Activated naive CD8-positive, alpha-beta T cell treated with anti-CD3 and anti-CD28 coated beads, Interleukin-2, amount 10 ng/mL, durations not matched to agents 7 days and 5 days (primary cell): ENCODE results near the gene FAT1. TPM values are rescaled to one million over a fixed set of nuclear protein-coding genes. Genes with fewer than 3 reads are reported as not detected.

ENCODE experiments used
- ATAC-seq: fragments of 150-1000 bp; cut with Tn5 transposase; one replicate; pipeline ENCODE4 v1.10.0; 2021; ENCODE audit warnings: low read depth, moderate library complexity
- POLR2A ChIA-PET: fragments of 350-600 bp; sonication (Branson Sonifier 250); formaldehyde crosslinking; loops from one replicate; lab custom pipeline; 2021; ENCODE audit warnings: antibody characterized with exemption; lab: Charles Lee
- DNase-seq: peaks from one replicate; pipeline ENCODE4 v3.0.0; 2021
- H3K27ac Mint-ChIP-seq: one replicate; pipeline ENCODE4 v1.8.0; 2022; ENCODE audit warnings: mild to moderate bottlenecking, mixed read lengths
- H3K27me3 Mint-ChIP-seq: one replicate; pipeline ENCODE4 v1.8.0; 2022; ENCODE audit warnings: mild to moderate bottlenecking, moderate library complexity, mixed read lengths
- H3K36me3 Mint-ChIP-seq: one replicate; pipeline ENCODE4 v1.8.0; 2021; ENCODE audit warnings: mild to moderate bottlenecking, mixed read lengths
- H3K4me1 Mint-ChIP-seq: one replicate; pipeline ENCODE4 v1.8.0; 2021; ENCODE audit warnings: mixed read lengths
- H3K4me3 Mint-ChIP-seq: one replicate; pipeline ENCODE4 v1.8.0; 2022; ENCODE audit warnings: mild to moderate bottlenecking, moderate library complexity, mixed read lengths
- H3K9me3 Mint-ChIP-seq: one replicate; pipeline ENCODE4 v1.8.0; 2021; ENCODE audit warnings: mixed read lengths
- total RNA-seq, 2 experiments: library from RNA; stranded (reverse); gene quantifications; one replicate each; pipeline ENCODE4 v1.2.3, GENCODE V29; 2021

The FAT1 gene
- total RNA-seq, 2 experiments from 2014 or later = not detected

DNA sequence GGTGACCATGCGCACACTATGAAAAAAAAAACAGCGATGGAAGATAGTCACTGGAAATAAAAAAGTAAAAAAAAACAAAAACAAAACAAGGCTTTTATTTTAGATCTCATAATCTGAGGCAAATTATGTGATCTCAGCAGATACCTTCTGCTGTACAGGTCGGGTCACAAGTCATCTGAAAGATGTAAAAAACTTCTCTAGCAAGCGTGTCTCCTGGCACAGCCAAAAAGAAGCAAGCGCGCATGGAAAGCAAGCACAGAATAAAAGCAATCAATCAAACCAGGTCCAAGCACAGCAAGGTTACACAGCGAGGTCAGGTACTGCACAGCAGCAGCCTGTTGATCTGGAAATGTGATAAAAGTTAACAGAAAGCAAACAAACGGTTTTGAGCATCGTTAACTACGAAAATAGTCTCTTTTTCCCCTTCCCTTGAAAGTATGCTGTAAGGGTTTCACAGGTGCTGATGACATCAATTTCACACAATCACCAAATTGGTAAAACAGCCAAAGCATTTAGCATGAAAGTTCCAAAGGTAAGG, 89.0 kb downstream of the FAT1 start:
- Mint-ChIP-seq H3K36me3 (no peaks in the 10 kb centered on the region), H3K9me3 (peaks cover 5% of the 10 kb centered on the region), H3K4me3 (no peak overlapping the region), H3K27ac (no peak overlapping the region), H3K27me3 (no peaks in the 10 kb centered on the region), H3K4me1 (no peaks in the 10 kb centered on the region)
- POLR2A ChIA-PET = no interaction called here
- ATAC-seq = no peak
- DNase-seq = no peak

DNA sequence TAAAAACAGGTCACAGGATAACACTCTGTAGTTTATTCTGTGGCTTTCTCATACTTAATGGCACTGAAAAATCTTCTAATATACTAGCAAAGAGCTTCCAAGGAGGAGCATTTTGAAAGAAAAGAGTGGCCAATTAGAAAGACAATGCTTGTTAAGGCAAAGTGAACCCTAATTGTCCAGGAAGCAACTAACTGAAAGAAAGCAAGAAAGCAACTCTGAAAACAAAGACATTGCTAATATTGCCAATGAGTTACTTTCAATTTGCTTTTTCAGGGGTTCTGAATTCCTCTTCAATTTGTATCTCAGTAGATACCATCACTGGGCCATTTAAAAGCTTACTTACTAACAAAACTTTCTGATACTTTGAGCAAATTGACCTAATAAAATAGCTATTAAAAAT, 89.8 kb downstream of the FAT1 start:
- ATAC-seq (no peak), DNase-seq (no peak)
- H3K9me3 Mint-ChIP-seq = peaks cover 5% of the 10 kb centered on the region
- no peaks in the 10 kb centered on the region for H3K27me3 Mint-ChIP-seq
- no peak overlapping the region for H3K4me3 Mint-ChIP-seq
- POLR2A ChIA-PET = no interaction called here
- H3K36me3 Mint-ChIP-seq = no peaks in the 10 kb centered on the region
- H3K4me1 Mint-ChIP-seq = no peaks in the 10 kb centered on the region
- H3K27ac Mint-ChIP-seq = no peak overlapping the region

DNA sequence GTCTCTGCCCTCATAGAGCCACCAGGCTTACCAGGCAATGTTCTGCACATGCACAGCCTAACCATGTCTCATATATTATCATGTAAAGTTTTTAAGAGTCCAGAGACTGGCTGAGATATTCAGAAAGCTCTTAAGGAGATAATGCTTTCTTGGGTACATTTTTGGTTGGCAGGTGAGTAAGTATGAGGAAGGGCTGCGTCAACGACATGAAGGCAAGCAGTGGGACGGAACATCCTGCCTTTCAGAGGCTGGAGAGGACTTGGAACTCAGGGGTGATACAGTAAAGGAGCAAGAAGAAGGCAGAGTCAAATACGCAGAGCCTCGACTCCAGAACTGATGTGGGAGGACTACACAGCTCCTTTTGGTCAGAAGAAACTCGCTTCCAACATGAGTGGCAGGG, 93.5 kb downstream of the FAT1 start:
- DNase-seq = no peak
- Mint-ChIP-seq H3K9me3 (peaks cover 7% of the 10 kb centered on the region), H3K4me3 (no peak overlapping the region), H3K36me3 (no peaks in the 10 kb centered on the region), H3K27ac (no peak overlapping the region), H3K27me3 (peaks cover 2% of the 10 kb centered on the region), H3K4me1 (peaks cover 8% of the 10 kb centered on the region)
- ATAC-seq = no peak
- POLR2A ChIA-PET = no interaction called here

DNA sequence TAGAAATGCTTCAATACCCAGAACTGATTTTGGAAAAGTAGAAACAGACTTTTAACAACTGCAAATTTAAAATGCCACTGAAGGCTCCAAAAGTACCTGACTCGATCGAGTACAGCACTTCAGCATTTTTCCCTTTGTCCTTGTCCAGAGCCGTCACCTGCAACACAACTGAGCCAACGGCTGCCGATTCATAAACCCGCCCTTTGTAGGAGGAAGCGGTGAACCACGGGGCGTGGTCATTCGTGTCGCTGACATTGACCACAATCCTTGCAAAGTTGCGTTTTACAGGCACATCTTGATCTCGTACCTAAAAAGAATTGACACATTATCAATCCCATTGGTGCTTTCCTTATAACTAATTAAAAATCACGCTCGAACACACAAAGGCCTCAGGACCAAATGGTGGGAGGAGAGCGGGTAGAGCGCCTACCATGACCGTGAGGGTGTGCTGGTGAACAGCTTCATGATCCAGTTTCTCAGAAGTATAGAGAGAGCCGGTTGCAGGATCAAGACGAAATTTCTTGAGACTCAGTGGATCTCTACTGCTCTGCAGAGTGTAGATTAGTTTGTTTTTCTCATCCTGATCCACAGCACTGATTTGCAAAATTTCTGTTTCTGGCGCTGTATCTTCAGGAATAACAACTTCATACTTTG, 95.5 kb downstream of the FAT1 start:
- no peaks in the 10 kb centered on the region for H3K36me3 Mint-ChIP-seq
- H3K27ac Mint-ChIP-seq = no peak overlapping the region
- peaks cover 8% of the 10 kb centered on the region for H3K4me1 Mint-ChIP-seq
- H3K27me3 Mint-ChIP-seq = peaks cover 2% of the 10 kb centered on the region
- POLR2A ChIA-PET = no interaction called here
- no peak for ATAC-seq
- peak overlapping the region; percentile 11 for H3K4me3 Mint-ChIP-seq
- DNase-seq = peak; percentile 40
- peaks cover 7% of the 10 kb centered on the region for H3K9me3 Mint-ChIP-seq

DNA sequence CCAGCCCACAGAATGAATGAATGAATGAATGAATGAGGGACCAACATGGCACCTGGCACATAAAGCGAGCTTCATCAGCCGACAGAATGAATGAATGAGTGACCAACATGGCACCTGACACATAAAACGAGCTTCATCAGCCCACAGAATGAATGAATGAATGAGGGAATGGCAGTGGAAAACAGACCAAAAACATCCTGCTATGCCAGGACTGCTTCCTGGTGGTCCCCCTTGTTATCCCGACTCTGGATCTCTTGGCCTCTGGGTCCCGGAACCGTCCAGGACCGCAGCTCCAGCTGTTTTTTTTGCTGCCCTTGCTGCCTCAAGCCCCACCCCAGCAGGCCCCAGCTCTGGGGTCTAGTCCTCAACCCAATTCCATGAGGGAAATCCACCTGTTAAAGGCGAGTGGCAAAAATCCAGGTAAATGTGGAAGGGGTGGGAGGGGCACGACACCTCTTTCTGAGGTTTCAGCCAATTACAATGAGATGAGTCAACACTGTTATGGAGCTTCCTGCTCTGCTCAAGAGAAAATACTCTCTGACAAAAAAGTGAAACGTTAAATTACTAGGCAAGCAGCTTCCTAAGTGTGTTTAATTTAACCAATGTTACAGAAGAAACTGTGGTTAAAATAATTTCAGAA, 96.3 kb downstream of the FAT1 start:
- Mint-ChIP-seq H3K36me3 (no peaks in the 10 kb centered on the region), H3K4me3 (no peak overlapping the region), H3K9me3 (peaks cover 7% of the 10 kb centered on the region), H3K4me1 (peaks cover 12% of the 10 kb centered on the region), H3K27me3 (peaks cover 2% of the 10 kb centered on the region), H3K27ac (no peak overlapping the region)
- POLR2A ChIA-PET = no interaction called here
- ATAC-seq (no peak), DNase-seq (no peak)

DNA sequence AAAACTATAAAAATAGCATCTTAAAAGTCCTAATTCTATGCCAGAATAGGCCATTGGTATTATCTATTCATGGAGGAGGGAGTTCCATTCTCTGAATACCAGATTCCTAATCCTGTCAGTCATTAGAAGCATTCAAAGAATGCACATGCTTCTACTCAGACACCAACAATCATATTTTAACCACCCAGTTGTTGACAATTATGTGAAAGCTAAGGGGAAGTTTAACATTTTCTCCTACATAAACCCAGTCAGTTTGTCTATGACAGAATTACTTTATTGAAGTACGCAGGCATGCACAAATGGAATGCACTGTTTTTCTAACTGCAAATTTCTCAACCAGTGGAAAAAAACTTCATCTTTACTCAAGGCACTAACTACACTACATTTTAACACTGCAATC, 98.7 kb downstream of the FAT1 start:
- Mint-ChIP-seq H3K36me3 (no peaks in the 10 kb centered on the region), H3K9me3 (peaks cover 2% of the 10 kb centered on the region), H3K4me1 (peaks cover 12% of the 10 kb centered on the region), H3K27ac (no peak overlapping the region), H3K4me3 (no peak overlapping the region), H3K27me3 (peaks cover 2% of the 10 kb centered on the region)
- ATAC-seq = no peak
- DNase-seq = no peak
- POLR2A ChIA-PET = no interaction called here

DNA sequence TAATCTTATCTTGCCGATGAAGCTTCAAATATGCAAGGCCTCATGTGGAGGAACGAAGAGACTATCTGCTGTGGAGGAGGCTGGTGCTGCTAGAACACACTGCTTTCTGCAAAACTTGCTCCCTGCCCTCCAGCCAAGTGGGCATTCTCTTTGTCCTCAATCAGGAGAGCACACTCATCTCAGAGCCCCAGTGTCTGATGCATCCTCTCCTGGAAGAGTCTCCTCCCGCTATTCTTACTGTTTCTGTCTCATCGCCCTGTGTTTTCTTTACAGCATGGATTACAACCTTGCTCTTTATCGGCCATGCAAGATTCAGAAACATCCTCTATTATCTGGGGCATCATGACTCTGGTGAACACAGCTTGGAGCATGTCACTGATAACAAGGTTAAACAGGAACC, 100.1 kb downstream of the FAT1 start:
- Mint-ChIP-seq H3K4me3 (no peak overlapping the region), H3K9me3 (peaks cover 2% of the 10 kb centered on the region), H3K27ac (no peak overlapping the region), H3K4me1 (peaks cover 12% of the 10 kb centered on the region), H3K27me3 (peaks cover 2% of the 10 kb centered on the region), H3K36me3 (no peaks in the 10 kb centered on the region)
- POLR2A ChIA-PET = no interaction called here
- ATAC-seq = no peak
- DNase-seq = no peak

DNA sequence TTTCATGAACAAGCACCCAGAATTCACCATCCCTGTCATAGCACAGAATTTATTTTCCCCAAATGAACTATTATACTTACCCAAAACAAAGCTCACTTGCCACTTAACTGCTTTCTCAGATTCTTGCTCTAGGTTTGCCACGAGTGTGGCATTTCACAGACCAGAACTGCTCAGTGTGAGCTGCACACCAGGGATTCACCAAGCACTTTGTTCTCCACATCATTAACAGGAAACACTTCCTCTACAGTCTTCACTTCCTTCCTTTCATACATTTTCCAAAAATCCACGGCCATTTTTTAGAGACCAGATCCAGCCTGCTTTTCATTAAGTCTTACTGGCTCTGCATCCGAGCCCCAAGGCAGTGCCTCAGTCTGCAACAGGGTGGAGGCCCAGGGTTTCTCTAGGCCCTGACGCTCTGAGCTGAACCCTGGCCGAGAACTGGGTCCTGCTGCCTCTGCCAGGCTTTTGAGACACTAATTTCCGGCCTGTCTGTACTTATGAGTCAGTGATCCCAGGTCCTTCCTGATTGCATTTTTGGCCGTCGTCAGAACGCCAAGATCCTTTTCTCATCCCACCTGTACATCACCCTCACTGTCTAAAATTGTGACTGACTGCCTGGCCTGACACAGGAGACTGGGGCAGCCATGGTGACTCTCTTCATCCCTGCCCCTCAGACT, 100.7 kb downstream of the FAT1 start:
- DNase-seq (no peak), ATAC-seq (no peak)
- Mint-ChIP-seq H3K27me3 (peaks cover 2% of the 10 kb centered on the region), H3K4me1 (peaks cover 8% of the 10 kb centered on the region), H3K27ac (no peak overlapping the region), H3K9me3 (peaks cover 2% of the 10 kb centered on the region), H3K36me3 (no peaks in the 10 kb centered on the region), H3K4me3 (no peak overlapping the region)
- POLR2A ChIA-PET = no interaction called here

DNA sequence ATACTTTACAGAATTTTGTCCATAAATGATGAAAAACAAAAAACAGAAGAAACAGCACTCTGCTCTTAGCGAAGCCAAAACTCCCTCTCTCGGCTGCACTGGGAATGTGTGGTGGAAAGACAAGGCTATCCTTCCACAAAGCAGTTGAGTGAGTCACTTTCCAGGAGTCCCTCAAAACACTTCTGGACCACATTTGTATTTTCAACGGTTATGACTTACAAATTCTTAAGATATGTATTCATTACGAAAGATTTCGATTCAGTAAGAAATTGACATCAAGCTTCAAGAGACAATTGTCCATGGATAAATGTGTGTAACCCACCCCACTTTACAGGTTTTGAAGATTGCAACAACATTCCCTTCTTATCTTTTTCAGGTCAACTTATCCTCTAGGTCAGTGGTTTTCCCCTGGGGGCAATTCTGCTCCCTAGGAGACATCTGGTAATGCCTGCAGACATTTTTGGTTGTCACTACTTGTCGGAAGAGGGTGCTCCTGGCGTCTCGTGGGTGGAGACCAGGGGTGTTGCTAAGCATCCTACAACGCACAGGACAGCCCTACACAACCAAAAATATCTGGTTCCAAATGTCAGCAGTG, 101.6 kb downstream of the FAT1 start:
- Mint-ChIP-seq H3K9me3 (peaks cover 4% of the 10 kb centered on the region), H3K36me3 (no peaks in the 10 kb centered on the region), H3K27ac (no peak overlapping the region), H3K27me3 (no peaks in the 10 kb centered on the region), H3K4me3 (no peak overlapping the region), H3K4me1 (peaks cover 3% of the 10 kb centered on the region)
- no peak for ATAC-seq
- POLR2A ChIA-PET = no interaction called here
- no peak for DNase-seq

DNA sequence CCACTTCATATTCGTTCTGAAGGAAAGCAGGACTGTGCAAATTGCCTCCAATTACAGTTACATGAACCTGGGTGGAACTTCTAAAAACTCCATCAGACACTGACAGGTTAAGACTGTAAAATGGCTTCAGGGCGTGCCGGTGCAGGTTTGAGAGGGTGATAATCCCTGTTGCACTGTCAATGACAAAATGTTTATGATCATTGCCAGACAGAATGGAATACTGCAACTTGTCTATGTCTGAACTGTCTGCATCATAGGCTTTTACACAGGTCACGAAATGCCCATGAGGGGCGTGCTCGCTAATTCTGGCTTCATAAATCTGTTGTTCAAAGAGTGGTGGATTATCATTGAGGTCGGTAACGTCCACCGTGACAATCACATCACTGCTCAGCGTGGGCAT, 104.6 kb downstream of the FAT1 start:
- peaks cover 2% of the 10 kb centered on the region for H3K9me3 Mint-ChIP-seq
- no peak overlapping the region for H3K4me3 Mint-ChIP-seq
- no peak for ATAC-seq
- no peak for DNase-seq
- H3K27ac Mint-ChIP-seq = no peak overlapping the region
- peaks cover 3% of the 10 kb centered on the region for H3K4me1 Mint-ChIP-seq
- no peaks in the 10 kb centered on the region for H3K27me3 Mint-ChIP-seq
- H3K36me3 Mint-ChIP-seq = no peaks in the 10 kb centered on the region
- POLR2A ChIA-PET = no interaction called here

DNA sequence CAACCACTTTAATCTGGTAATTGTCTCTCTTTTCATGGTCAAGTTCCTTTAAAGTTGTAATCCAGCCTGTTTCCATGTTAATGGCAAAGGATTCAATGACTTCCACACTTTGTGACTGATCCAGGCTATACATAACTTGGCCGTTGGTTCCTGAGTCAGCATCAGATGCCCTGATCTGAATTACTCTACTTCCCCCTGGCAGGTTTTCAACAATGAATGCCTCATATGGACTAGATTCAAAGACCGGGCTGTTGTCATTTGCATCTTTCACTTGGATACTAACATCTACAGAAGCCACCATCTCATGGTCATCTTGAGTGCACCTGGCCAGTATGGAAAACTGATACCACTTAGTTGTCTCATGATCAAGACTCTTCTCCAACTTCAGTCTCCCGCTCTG, 105.7 kb downstream of the FAT1 start:
- POLR2A ChIA-PET = no interaction called here
- no peak overlapping the region for H3K4me3 Mint-ChIP-seq

DNA sequence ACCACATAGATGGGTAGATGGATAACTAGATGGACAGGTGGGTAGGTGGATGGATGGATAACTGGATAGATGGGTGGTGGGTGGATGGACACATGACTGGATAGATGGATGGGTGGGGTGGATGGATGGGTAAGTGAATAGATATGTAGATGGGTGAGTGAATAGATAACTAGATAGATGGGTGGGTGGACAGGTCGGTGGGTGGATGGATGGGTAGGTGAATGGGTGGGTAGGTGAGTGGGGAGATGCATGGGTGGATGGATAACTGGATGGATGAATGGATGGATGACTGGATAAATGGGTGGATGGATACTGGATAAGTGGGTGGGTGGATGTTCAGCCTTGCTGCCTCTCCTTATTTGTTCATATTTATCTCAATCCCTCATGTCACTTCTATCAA, 116.2 kb downstream of the FAT1 start:
- Mint-ChIP-seq H3K27me3 (no peaks in the 10 kb centered on the region), H3K36me3 (no peaks in the 10 kb centered on the region), H3K4me3 (no peak overlapping the region), H3K27ac (no peak overlapping the region), H3K4me1 (no peaks in the 10 kb centered on the region), H3K9me3 (peaks cover 3% of the 10 kb centered on the region)
- POLR2A ChIA-PET = no interaction called here
- no peak for ATAC-seq
- no peak for DNase-seq

More for the DNA sequence above, 105.7 kb downstream of the FAT1 start:
- Mint-ChIP-seq H3K27ac (no peak overlapping the region), H3K4me1 (peaks cover 3% of the 10 kb centered on the region), H3K36me3 (no peaks in the 10 kb centered on the region), H3K27me3 (no peaks in the 10 kb centered on the region), H3K9me3 (peaks cover 2% of the 10 kb centered on the region)
- ATAC-seq (no peak), DNase-seq (no peak)

DNA sequence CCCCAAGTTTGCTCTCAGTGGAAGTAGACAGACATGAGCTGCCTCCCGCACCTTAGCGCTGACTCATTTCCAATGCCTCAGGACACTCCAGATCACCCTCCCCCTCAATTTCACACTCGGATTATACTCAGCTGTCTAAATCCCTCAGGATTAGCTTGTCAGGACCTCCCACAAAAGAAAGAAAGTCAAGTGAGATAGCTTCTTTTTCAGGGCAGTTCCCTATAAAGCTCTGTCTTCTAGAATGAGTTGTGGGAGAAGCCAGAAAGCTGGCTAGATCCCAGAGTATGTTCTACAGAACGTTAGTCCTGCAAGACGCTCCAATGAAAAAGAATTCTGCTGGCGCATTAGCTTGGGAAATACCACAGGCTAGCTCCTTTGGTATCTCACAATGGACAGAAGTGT, 117.1 kb downstream of the FAT1 start:
- peaks cover 3% of the 10 kb centered on the region for H3K9me3 Mint-ChIP-seq
- no peaks in the 10 kb centered on the region for H3K27me3 Mint-ChIP-seq
- H3K4me1 Mint-ChIP-seq = no peaks in the 10 kb centered on the region
- DNase-seq (no peak), ATAC-seq (no peak)
- no peak overlapping the region for H3K27ac Mint-ChIP-seq
- no peak overlapping the region for H3K4me3 Mint-ChIP-seq
- POLR2A ChIA-PET = no interaction called here
- H3K36me3 Mint-ChIP-seq = no peaks in the 10 kb centered on the region
